Esophagus mucosa (tissue), 1 donor: Measurements from ENCODE around the gene UTP15. TPM values are rescaled to one million over a fixed set of nuclear protein-coding genes. Genes with fewer than 3 reads are reported as not detected.

Experiments used
- ATAC-seq: fragments of 200-7000 bp; cut with Tn5 transposase; one replicate; pipeline ENCODE4 v1.9.1; 2020
- total RNA-seq: library from RNA; stranded (reverse); gene quantifications from one replicate; pipeline ENCODE4 v1.2.4, GENCODE V29; 2023
- donor health status: DM: yes; HTN: yes; CAD: no.

The UTP15 gene, protein sequence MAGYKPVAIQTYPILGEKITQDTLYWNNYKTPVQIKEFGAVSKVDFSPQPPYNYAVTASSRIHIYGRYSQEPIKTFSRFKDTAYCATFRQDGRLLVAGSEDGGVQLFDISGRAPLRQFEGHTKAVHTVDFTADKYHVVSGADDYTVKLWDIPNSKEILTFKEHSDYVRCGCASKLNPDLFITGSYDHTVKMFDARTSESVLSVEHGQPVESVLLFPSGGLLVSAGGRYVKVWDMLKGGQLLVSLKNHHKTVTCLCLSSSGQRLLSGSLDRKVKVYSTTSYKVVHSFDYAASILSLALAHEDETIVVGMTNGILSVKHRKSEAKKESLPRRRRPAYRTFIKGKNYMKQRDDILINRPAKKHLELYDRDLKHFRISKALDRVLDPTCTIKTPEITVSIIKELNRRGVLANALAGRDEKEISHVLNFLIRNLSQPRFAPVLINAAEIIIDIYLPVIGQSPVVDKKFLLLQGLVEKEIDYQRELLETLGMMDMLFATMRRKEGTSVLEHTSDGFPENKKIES
- total RNA-seq, result 16.9 TPM

DNA sequence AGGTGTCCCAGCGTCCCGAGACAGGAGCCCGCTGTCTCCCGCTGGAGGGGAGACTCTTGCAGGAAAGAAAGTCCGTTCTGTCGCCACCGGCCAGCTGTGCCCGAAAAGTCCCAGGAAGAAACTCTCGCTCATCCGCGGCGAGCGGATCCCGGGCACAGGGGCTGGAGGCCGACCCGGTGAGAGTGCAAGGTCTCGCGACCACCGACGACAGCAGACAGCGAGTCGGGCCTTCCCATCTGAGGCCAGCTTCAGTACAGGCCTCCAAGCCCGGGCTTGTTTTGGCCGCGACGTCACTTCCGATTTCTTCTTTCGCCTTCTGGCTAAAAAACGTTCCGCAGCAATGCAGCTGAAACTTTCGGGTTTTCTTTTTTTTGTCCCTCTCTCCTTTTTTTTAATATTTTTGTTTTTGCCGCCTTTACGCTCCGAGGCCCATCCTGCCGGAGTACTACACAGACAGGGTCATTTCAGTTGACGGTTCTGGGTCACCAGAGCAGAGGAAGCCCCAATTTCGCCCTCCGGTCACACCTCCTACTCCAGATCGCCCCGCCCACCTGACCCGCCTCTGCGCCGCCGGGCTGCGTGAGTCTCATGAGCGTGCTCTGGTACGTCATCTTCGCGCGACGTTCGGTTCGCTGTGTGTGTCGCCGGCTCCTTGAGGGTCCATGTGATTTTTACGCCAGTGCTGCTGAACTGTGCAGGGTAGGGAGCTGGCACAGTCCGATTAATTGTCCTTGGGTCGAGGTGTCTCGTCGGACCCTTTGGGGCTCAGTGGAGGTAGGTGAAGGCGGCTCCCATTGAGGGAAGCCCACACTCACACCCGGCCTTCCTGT, at the start of gene UTP15, which contains the start of gene ANKRA2:
UTP15 (plus strand) TSS at position 605 of the 830 bp plus-strand sequence. CDS start 1,602 bp downstream, outside the sequence.
ANKRA2 (minus strand) TSS at position 501 of the 830 bp plus-strand sequence. CDS start 2,758 bp downstream, outside the sequence.
- peak; percentile 99 for ATAC-seq

DNA sequence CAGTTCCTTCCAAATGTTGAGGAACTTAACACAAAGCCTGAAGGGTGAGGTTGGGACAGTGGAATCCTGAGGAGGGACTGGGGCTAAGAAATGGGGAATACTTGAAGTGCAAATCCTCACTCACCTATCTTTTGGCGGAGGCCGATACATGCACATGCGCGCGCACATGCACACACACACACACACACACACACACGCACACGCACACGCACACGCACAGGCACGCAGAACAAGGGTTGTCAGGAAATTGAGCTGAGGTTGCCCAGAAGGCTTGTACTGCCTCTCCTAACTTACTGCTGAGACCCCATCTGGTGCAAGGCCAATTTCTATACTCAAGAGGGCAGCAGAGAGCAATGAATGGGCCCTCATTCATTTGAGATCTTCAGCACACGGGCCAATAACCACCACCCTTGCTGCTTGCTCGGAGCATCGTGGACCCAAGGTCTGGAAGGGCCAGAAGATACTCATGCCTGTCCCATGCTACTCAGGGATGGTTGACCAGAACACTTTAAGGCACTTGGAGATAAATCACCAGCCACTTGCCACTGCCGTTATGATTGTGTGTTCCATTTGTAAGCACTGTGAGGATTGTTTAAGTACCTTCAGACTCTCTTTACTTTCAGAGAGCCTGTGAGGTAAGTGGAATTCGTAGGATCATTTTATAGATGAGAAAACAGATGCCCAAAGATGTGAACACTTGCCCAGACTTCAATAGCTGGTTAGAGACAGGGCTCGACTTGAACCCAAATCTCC, 45.8 kb upstream of the UTP15 start:
- peak; percentile 81 for ATAC-seq

DNA sequence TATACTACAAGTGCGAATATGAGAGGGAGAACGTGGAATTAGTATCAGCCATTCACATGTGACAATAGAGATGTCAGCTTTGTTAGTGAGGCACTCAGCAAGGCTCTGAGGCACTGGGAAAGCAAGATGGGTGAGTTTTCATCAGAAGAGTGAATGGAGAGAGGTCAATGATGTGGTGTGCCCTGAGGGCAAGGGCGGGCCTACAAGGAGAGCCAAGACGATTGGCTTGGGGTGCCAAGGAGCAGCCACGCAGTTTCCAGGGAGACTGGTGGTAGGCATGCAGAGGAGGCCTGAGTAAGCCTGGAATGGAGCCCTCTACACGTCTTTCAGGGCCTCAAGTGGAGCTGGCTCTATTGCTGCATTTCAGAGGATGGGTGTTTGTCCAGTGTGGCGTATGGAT, 42.6 kb upstream of the UTP15 start:
- peak; percentile 95 for ATAC-seq

DNA sequence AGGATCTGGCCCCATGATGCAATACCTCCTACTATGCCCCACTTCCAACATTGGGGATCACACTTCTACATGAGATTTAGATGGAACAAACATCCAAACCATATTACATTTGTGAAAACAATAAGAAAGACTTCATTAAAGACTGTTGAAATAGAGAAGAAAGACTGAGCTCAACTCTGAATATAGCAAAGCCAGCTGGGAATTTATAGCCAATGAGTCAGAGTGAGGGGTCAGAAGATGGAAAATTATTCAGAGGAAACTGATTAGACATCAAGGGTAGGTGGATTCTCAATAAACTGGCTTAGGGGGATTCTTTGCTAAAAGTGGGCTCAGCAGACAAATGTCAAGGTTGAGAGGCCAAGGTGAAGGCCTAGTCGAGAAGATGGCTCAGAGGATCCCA, 41.7 kb upstream of the UTP15 start:
- no peak for ATAC-seq

DNA sequence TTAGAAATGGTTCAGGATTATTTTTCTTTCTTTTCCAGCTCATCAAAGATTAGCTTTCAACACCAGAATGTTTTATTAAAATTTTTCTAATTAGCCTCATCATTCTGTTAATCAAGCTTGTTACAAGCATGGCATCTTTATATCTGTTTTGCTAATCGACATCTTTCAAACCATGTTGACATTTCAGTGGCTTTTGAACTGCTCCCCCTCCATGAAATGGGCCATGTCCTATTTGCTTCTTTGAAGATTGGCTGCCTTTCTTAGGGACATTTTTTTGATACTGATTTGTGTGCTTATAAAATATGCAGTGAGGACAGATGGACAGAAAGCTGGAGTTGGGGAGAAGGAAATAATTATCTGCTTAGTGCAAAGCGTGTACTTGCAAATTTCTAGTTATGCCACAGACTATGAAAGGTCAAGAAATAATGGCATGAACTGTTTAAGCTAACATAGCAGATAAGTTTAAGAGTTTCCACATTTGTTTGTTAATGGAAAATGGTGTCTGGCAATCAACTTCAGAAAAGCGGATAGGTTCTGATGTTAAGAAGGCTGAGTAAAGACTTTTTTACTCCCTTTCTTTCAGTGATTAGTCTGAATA, 39.8 kb upstream of the UTP15 start:
- ATAC-seq, result no peak

DNA sequence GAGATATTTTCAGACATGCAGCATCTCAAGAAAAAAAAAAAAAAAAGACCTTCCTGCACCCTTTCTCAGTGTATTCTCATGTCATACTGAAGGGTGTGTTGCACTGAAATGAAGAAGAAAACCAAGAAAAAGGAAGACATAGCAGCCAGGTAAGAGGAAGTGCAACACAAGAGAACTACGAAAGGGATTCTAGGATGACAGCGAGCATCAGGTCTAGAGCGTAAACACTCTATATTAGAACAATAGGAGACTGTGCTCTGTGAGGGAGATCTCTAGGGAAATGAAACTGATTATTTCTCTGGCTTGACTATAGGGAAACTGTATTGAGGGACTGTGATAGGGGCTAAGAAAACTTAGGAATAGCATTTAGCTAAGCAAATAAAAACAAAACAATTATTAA, 37.3 kb upstream of the UTP15 start:
- ATAC-seq, result no peak

DNA sequence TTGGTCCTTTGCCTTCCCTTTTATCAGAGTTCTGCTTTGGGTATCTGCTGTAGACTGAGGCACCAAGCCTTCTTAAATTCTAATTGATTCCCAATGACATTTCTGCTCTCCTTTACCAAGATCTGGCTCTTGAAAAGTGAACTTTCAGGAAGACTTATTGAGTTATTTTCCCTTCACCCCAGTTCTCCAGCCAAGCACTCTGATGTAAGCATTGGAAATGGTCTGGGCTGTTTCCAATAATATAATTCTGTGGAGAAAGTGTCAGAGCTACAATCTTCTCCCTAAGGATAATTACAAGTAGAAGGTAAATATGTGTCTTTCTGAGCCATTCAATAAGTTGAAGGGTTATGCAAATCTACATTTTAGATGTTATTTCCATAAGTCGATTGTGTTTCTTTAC, 36.5 kb upstream of the UTP15 start:
- ATAC-seq, result no peak

DNA sequence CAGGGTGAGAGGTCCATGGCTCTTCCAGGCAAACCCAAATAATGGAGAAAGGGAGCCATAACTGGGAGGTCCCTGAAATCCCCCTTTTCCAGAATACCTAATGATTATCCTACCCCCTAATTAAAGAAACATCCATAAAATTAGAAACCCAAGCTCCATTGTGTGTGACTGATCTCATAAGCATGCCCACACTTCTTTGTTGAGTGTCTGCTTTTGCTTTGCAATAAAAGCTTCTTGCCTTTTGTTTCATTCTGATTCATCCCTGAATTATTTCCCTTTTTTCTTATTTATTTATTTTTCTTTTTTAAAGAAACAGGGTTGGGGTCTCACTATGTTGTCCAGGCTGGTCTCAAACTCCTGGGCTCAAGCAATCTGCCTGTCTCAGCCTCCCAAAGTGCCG, 34.2 kb upstream of the UTP15 start:
- no peak for ATAC-seq

DNA sequence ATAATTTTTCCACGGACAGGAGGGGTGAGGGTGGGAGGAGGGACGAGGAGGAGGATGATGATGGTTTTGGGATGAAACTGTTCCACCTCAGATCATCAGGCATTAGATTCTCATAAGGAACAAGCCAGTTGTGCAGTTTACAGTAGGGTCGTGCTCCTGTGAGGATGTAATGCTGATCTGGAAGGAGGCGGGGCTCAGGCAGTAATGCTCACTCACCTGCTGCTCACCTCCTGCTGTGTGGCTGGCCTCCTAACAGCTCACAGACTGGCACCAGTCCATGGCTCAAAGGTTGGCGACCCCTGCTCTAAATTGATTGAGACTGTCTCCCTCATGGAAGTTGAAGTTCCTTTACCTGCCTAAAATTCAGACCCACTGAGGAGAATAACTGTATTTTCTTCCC, 33.3 kb upstream of the UTP15 start:
- ATAC-seq, result no peak

DNA sequence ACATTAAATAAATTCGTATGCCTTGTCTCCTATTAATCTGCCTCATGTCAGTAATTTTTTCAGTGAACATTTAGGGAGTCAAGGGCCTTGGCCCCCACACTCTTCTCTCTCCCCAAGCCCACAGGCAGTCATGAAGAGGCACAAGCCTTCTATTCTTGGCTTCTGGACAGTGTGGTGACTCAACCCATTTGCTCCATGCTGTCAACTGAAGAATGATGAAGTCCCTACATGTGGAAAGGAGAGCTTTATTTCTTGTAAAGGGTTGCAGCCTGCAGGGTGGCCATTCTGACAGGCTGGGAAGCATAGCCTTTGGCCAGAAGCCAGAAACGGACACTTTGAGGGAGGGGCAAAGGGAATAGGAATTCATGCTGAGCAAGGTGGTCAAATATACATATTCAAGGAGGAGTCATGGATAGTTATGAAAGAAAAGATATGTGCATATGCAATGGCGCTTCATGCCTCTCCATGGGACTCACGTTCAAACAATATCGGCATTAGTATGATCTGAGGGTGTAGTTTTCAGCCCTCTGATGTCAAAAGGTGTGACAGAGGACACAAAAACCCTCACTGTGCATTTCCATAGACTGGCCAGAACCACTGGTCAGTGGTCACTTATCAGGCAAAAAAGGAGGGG, 31.4 kb upstream of the UTP15 start:
- ATAC-seq, result no peak

DNA sequence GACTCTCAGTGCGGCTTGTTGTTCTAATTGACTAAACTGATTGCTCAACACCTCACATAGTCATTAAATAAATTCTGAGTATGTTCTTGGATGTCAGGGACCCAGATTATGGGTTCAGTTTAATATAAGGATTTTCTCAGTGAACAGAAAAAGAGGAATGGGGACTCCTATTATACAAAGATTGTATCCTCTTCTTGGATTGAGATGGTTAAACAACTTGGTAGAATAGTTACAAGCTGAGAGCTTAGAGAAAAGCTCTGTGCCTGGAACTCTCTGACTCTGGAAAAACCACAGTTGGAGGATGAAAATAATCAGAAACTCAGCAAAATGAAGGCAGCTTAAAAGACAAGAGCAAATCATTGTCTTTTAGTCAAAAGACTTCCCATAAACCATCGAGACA, 30.6 kb upstream of the UTP15 start:
- no peak for ATAC-seq

DNA sequence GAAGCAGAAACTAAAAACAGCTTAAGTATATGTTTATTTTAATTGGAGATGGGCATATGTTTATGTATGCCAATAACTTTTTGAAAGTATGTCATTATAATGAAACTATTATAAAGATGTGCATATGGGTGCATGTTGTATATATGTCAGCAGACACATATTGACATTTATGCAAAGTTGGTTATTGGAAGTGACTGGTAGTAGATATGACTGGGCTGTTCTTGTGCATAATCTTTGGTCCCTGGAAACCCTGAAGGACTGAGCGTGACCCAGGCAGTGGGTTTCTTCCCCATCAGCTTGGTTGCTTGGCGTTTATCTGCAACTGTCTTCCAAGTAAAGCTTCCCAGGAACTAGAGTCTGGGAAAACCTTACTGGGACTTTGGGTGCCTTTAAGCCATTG, 25.8 kb upstream of the UTP15 start:
- no peak for ATAC-seq

DNA sequence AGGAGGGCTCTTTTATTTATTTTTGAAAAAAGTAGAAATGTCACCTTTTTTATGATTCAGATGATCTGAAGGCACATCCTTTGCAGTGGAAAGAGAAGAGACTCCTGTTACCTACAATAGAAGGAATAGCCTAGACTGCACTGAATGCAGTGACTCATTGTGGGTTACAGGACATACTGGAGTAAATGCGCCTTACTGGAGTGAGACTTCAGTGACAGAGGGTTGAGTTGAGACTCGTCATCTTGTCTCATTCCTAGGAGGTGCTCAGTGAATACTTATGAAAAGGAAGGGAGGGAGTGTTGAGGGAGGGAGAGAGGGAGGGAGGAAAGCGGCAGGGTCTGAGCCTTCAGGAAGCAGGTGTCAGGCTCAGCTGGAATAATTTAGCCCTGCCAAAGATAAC, 25.4 kb upstream of the UTP15 start:
- ATAC-seq, result peak; percentile 91

DNA sequence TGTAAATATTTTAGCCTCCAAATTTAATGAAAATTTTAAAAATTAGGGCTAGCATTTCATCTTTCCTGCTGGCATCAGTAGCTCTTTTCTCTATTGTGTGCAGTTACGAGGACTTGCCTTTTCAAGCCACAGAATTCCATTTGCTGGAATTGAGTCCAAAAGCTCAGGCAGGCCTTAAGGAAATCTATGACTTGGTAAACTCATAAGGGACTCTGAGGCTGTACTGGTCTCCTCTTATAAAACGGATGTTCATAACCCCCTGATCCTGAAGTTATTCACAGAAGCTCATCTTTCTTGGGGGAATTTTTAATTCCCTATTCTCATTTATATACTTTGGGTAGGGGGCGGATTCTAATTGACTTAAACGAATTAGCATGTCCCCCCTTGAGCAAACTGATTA, 23.5 kb upstream of the UTP15 start:
- ATAC-seq, result no peak

DNA sequence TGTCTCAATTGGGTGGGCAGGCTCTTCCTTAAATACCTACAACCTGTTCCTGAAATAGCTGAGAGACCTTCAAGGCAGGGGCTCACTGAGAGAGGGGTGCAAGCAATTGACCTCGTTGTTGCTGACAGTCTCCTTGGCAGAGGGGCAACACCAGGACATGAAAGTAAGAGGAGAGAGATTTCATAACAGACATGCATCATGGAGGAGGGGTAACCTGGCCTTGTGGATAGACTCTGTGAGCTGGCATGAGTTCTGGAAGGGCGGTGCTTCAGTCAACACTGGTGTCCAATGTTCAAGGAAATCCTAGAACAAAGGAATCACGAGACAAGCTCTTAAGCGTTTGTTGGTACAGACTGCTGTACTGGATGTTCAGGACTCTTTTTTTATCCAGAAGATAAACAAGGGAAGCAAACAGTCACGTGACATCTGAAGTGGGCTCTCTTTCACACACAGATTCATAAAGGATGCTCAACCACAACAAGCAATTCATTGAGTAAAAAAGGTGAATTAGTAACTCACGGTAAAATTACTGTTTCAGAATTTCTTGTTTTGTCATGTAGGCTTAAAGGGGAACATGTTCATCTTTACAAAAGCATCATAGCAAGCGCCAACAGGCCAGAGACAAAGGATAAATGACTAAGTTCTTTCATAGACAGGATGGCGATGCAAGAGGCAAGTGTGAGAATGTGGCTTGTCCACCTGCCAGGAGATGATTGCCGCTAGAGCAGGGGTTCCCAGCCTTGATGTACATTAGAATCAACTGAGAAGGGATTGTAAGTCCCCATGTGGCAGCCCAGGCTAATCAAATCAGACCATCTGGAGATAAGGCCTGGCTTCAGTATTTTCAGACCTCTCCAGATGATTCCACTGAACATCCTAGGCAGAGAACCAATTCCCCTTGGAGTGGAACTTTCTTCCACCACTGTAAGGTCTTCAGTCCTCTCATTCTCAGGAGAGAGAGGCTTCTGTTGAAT, 20.8 kb upstream of the UTP15 start:
- peak; percentile 73 for ATAC-seq

DNA sequence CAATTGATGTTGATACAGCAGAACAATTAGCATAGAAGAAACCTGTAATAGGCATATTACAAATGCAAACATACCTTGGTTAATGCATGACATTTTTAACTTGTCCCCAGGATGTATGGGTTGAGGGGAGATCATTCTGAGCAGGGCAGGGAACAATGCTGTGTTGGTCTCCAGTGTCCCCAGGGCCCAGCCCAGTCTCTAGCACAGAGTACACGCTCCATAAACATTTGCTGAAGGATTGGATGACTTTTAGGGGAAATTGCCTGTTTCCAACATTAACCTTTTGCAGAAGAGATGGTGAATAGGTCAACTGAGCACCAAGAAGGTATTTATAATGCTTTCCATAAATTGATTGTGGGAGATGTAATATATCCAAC, 20.2 kb upstream of the UTP15 start:
- no peak for ATAC-seq

DNA sequence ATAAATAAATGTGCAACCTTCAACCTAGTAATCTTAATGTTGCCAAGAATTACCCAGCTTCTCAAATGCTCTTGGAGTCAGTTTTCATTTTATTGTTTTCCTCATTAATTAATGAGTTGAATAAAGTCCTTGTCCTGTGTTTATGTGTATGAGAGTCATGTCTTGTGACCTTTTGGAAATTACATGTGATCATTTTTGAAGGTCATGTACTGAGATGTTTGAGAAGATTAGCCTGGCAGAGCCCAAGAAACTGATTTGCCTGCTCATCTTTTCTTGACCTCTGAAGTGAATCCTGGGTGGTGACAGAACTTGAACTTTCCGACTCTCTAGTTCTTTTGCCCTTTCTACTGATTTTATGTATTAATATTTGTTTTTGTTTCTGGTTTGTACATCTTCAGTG, 15.5 kb upstream of the UTP15 start:
- no peak for ATAC-seq

DNA sequence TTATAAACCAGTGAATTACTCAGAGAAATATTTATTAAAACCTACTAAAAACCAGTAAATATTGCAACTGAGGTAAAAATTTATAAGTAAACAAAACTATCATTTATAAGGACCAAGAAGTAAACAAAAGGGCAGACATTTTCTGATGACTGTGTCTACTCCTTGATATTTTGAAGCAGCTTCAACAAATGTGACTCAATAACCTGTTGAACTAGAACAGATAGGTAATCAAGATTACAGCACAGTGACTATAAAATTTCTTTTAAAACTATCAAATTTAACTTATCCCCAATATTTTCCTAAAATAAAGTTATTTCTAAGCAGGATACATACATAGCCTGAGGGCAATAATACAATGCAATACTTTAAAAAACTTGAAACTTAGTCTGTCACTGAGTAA, 12.9 kb upstream of the UTP15 start:
- ATAC-seq, result no peak

DNA sequence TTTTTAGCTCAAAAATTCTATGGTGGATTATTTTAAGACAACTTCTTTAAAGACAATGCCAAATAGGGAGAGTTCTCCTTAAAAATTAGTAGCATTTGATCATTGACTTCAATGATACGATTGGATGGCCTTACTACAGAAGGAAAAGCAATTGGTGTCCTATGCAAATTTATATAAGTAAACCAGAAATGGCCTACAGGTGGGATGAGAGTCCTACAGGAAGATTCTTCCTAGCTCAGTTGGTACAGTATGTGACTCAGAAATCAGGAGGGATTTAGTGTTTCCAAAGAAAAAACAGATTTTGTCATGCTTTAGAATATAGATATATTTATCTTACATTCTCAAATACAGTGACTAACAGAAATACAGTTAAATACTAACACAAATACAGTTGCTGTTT, 6.6 kb upstream of the UTP15 start:
- no peak for ATAC-seq

DNA sequence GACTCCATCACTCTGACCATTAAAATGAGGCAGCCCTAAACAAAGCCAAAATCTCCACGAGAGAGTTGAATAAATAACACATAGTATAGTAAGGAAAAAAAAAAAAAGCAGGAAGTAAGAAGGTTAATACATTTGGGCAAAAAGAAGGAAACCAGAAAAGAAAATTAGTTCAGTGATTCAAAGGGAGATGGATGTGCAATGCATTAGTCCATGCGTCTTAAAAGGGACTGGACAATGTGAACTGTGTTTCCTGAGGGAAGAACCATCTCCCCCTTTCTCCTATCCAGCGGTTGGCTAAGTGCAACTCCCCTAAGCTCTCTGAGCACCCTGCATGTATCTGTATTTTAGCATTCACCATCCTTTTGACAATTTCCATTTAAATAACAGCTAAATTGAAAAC, 1.5 kb upstream of the UTP15 start:
- ATAC-seq, result no peak

DNA sequence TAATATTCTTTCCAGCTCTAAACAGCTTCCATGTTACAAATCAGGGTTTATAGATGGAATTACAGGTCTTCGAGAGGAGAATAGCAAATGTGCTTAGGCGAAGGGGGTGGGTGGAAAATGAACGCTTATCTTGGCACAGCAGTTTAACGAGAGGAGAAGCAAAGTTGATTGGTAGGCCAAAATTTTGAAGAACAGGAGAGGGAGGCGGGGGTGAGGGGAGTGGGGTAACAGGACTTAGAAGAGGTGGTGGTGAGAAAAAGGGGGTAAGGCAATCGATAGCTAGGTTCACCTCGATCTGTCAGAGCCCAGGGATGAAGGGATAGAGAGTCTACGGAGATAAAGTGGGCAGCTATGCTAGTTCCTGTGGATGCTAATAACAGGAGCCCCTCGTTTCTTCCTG, 868 bp upstream of the UTP15 start:
- no peak for ATAC-seq
